GM12891 (cell line): ENCODE results near the gene SLC66A2.

Experiments used
- DNase-seq: peaks from one replicate; pipeline ENCODE4 v3.0.0; 2011; ENCODE audit warnings: low spot score; ENCODE audit not compliant: insufficient read length
- FAIRE-seq: peaks from 2 replicates; lab custom pipeline; 2011; peaks lifted over from hg19 to GRCh38; lab: Jason Lieb, UNC
- PAX5 ChIP-seq: IDR thresholded peaks from 2 replicates; pipeline ENCODE4 v1.6.1; 2011; ENCODE audit warnings: low read length, moderate library complexity, mild to moderate bottlenecking; ENCODE audit not compliant: insufficient read depth, severe bottlenecking
- POLR2A ChIP-seq: IDR thresholded peaks from 2 replicates; pipeline ENCODE4 v1.6.1; 2011; ENCODE audit warnings: low read depth, low read length, control low read depth
- POLR2AphosphoS5 ChIP-seq: IDR thresholded peaks from 2 replicates; pipeline ENCODE4 v1.6.1; 2011; ENCODE audit warnings: low read depth, low read length, control low read depth
- POU2F2 ChIP-seq: IDR thresholded peaks from 2 replicates; pipeline ENCODE4 v1.6.1; 2011; ENCODE audit warnings: low read depth, mild to moderate bottlenecking, control low read depth, low read length, moderate library complexity
- SPI1 ChIP-seq: IDR thresholded peaks from 2 replicates; pipeline ENCODE4 v1.6.1; 2011; ENCODE audit warnings: low read depth, low read length, control low read depth
- TAF1 ChIP-seq: IDR thresholded peaks from 2 replicates; pipeline ENCODE4 v1.6.1; 2011; ENCODE audit warnings: low read depth, low read length, control low read depth

SLC66A2 gene

DNA sequence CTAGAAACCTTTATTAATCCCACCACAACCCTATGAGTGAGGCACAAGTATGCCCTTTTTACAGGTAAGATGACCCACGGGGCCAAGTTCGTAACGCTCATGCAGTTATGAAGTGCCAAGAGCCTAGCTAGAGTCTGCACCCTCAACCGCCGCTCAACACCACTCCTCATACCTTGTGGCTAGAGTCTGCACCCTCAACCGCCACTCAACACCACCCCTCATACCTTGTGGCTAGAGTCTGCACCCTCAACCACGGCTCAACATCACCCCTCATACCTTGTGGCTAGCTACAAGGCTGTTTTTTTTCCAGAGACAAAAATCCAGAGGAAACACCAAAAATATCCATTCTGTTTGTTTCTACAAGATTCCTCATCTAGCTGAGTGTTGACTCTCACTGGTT lies 32.3 kb upstream of the SLC66A2 start:
- FAIRE-seq (no peak), DNase-seq (no peak)
- TF ChIP-seq POLR2A (no peak), SPI1 (no peak), TAF1 (no peak), PAX5 (no peak), POU2F2 (no peak), POLR2AphosphoS5 (no peak)

DNA sequence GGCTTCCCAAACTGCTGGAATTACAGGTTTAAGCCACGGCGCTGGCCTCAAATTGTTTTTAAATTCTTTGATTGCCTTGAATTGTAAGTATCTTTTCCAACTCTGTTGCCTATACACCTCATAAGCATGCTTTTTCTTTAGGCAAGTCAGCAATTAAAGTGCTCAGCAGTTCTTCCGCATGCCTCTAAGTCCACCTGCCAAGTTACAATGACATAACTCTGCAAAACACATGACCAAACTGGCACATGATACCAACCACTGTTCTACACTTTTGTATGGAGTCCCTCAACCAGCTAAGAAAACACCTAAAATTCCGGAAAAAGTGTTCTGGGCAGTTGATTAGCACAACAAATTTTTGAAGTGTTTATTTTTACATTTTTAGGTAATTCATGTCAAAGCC lies 31.8 kb upstream of the SLC66A2 start:
- FAIRE-seq = no peak
- TF ChIP-seq POLR2AphosphoS5 (no peak), POLR2A (no peak), SPI1 (no peak), POU2F2 (no peak), TAF1 (no peak), PAX5 (no peak)
- no peak for DNase-seq

DNA sequence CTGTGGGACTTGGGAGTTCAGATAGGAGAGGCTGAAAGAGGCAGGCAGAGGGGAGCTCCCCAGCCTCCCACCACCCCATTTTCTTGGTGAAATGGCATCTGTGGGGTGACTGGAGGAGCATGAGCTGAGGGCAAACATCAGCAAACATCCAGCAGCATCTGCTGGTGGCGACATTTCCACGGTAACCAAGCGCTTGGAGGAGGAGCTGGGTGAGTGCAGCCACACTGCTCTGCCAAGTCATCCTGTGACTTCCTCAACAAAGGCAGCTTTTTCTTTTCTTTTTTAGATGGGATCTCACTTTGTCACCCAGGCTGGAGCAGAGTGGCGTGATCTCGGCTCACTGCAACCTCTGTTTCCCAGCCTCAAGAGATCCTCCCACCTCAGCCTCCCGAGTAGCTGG lies 31.3 kb upstream of the SLC66A2 start:
- DNase-seq = no peak
- FAIRE-seq = peak; percentile 67
- TF ChIP-seq SPI1 = no peak
- TF ChIP-seq TAF1 = no peak
- no peak for TF ChIP-seq POLR2AphosphoS5
- TF ChIP-seq POU2F2 = no peak
- no peak for TF ChIP-seq POLR2A
- no peak for TF ChIP-seq PAX5

DNA sequence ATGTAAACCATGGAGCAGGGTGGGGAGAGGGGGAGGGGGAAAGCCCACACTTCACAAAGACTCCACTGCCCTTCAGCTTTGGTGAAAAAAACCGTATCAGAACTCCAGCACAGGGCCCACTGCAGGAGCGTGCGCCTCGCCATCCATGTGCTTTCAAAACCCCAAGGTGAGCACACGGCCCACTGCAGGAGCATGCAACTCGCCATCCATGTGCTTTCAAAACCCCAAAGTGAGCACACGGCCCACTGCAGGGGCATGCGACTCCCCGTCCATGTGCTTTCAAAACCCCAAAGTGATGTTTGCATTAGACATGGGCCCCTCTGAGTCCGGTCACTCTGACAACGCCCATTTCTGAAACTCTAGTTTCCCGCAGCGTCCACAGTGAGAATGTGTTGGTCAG lies 29.1 kb upstream of the SLC66A2 start:
- FAIRE-seq (no peak), DNase-seq (no peak)
- TF ChIP-seq TAF1 (no peak), SPI1 (no peak), PAX5 (no peak), POLR2AphosphoS5 (no peak), POU2F2 (no peak), POLR2A (no peak)

DNA sequence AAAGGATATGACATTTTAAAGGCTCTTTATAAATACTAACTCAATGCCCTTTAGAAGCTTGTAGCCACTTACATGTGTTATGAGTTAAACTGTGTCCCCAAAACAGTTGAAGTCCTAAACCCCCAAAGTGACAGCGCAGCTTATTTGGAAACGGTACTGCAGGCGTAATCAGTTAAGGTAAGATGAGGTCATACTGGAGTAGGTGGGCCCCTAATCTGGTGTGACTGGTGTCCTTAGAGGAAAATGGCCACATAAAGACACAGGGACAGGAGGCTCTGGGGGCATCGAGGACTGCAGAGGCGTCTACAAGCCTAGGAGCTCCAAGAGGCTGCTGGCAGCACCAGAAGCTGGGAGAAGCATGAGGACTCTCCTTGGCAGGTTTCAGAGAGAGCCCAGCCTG lies 28.4 kb upstream of the SLC66A2 start:
- DNase-seq = no peak
- no peak for FAIRE-seq
- TF ChIP-seq PAX5 (no peak), TAF1 (no peak), POLR2A (no peak), SPI1 (no peak), POU2F2 (no peak), POLR2AphosphoS5 (no peak)

DNA sequence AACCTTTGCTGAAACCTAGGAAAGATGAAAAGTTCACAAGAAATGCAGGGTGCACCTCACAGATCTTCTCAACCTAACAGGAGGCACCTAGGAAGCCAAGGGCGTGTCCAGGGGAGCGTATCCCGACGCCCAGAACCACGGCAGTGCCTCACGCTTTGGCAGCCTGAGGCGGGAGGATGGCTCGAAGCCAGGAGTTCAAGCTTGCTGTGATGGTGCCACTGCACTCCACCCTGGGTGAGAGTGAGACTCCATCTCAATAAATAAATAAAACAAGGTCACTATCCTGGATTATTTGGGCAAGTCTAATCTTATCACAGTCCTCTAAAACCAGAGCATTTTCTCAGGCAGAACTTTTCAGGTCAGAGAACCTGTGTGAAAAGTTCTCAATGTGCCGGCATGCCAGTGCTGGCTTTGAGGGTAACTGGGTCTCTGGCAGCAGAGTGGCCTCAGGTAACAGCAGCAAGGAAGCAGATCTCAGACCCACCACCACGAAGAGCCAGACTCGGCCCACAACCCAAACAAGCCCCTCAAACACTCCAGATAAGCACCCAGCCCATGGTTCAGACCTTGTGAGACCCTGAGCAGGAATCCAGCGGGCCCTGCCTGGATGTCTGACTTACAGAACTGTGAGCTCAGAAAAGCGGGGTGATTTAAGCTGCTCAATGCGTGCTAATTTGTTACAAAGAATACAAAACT lies 24.7 kb upstream of the SLC66A2 start:
- no peak for FAIRE-seq
- no peak for DNase-seq
- no peak for TF ChIP-seq POLR2A
- no peak for TF ChIP-seq PAX5
- no peak for TF ChIP-seq TAF1
- no peak for TF ChIP-seq SPI1
- TF ChIP-seq POLR2AphosphoS5 = no peak
- no peak for TF ChIP-seq POU2F2

DNA sequence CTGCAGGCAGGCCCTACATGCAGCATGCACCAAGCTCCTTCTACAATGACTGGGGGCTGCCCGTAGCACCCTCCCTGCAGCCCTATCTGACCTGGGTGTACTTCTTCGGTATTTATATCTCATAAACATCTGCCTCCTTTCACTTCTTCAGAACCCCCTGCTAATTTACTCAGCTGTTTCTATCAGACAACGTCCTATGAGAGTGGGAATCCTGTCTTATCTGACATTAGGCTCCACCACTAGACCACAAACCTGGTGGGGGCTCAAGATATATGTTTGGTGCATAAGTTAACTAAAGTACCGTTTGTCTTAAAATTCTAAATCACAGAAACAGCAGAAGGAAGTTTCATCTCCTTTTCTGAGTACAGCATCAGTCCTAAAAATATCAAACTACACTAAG lies 23.6 kb upstream of the SLC66A2 start:
- DNase-seq = no peak
- TF ChIP-seq POLR2AphosphoS5 (no peak), POLR2A (no peak), TAF1 (no peak), POU2F2 (no peak), SPI1 (no peak)
- no peak for FAIRE-seq

DNA sequence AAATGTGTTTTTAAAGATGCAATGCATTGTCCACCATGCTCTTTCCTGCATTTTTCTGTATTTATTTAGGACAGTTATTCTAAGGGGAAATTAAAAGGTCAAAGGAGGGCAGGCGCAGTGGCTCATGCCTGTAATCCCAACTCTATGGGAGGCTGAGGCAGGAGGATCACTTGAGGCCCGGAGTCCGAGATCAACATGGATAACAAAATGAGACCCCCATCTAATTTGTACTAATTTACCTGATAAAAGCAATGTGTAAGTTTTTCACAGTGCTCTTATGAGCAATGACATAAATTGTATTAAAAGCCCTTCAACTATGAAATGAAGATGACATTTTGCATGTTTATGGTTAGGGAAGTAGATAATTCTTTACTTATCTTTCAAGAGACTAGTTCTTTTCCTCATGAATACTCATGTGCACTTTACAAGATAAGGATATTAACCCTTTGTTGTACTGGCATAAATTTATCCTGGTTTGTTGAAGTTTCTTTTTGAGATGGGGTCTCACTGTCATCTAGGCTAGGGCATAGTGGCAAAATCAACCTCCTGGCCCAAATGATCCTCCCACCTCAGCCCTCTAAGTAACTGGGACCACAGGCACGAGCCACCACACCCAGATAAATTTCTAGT lies 22.7 kb upstream of the SLC66A2 start:
- DNase-seq = no peak
- no peak for FAIRE-seq
- TF ChIP-seq PAX5 (no peak), TAF1 (no peak), SPI1 (no peak), POLR2A (no peak), POU2F2 (no peak)

DNA sequence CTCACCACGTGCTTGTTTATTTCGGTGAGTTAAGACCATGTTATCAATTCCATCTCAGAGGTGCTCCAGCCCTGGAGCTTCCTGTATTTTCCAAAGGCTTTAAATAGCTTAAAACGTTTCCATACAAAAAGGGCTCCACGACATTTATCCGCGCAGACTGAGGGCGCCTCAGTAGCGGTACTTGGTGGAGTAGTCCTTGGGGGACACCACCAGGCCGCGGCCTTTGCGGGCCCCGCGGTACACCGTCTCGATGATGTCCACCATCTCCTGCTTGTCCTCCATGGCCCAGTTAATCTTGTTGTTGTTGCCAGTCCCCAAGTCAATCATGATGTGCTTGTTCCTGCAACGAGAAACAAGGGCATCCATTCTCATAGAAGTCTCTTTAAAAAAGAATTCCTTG lies 22.1 kb upstream of the SLC66A2 start:
- FAIRE-seq = no peak
- no peak for DNase-seq
- TF ChIP-seq SPI1 (no peak), POLR2AphosphoS5 (no peak), POU2F2 (no peak), TAF1 (no peak), PAX5 (no peak), POLR2A (no peak)

DNA sequence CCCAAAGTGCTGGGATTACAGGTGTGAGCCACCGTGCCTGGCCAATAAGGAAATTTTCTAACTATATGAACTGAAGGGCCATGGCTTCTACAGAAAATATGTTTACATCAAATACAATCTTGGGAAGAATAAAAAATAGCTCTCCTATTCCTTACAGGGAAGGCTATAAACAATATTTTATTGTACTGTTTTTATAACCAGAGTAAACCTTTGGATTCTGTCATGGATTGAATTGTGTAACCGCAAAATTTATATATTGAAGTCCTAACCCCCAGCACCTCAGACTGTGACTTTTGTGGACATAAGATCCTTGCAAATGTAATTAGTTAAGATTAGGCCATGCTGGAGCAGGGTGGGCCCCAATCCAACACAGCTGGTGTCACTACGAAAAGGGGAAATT lies 21.3 kb upstream of the SLC66A2 start:
- FAIRE-seq = no peak
- DNase-seq = no peak
- no peak for TF ChIP-seq POLR2AphosphoS5
- no peak for TF ChIP-seq POU2F2
- TF ChIP-seq PAX5 = no peak
- TF ChIP-seq TAF1 = no peak
- TF ChIP-seq POLR2A = no peak
- no peak for TF ChIP-seq SPI1
